CD4-positive, alpha-beta T cell treated with Interferon alpha-2 for 1 hour (primary cell): ENCODE results near the gene MINAR2.

Source experiments
- DNase-seq, 2 donors: peaks; one replicate each; pipeline ENCODE4 v3.0.0-alpha.2; 2020 to 2022

The MINAR2 gene

GRCh38 chr5:129773376-129773775, 25.5 kb downstream of the MINAR2 start:
- no peak for DNase-seq

GRCh38 chr5:129781594-129781993, 33.7 kb downstream of the MINAR2 start:
- DNase-seq, result no peak

- no peak for DNase-seq
Observed at GRCh38 chr5:129803403-129803802, 55.5 kb downstream of the MINAR2 start.

- no peak for DNase-seq
Observed at GRCh38 chr5:129804705-129805104, 56.8 kb downstream of the MINAR2 start.

GRCh38 chr5:129807162-129807814, 59.4 kb downstream of the MINAR2 start:
- DNase-seq, result no peak
